Erythroblast (primary cell): Measurements from ENCODE around the gene YTHDC1.

Source experiments
- GATA1 ChIP-seq: IDR thresholded peaks from 2 replicates; pipeline ENCODE4 v1.6.1; 2011; ENCODE audit warnings: low read depth, mild to moderate bottlenecking, control low read depth, low read length, moderate library complexity
- POLR2A ChIP-seq: IDR thresholded peaks from 2 replicates; pipeline ENCODE4 v1.6.1; 2011; ENCODE audit warnings: mild to moderate bottlenecking, low read length

- TF ChIP-seq POLR2A (no peak), GATA1 (no peak)
These were observed 12.4 kb downstream of the YTHDC1 start for GRCh38 chr4:68337522-68337921.
